ENCODE measurements around the gene KCNJ15. TPM values are rescaled to one million over a fixed set of nuclear protein-coding genes. Genes with fewer than 3 reads are reported as not detected.

Gene KCNJ15
- total and polyA plus RNA-seq, 2 of the 4 experiments (the other 2 are of a cell fraction), result under 0.01 to 0.07 TPM

- H3K56ac ChIP-seq (ENCODE audit: extremely low read depth, insufficient read depth, low read length), result no peak overlapping the region
- in situ Hi-C loops (cut with MboI; ENCODE audit: low sequenced_read_pairs) (no loop called here), dilution Hi-C loops (cut with HindIII; ENCODE audit: low sequenced_read_pairs, unreplicated experiment) (no loop called here), intact Hi-C loops (cut with micrococcal nuclease) (no loop called here)
- peak; percentile 52 for ATAC-seq (ENCODE audit: low read depth)
- H3K9ac ChIP-seq (ENCODE audit: low read depth, low read length), result no peak overlapping the region
- ChIA-PET CTCF (no interaction called here), POLR2A (ENCODE audit: unreplicated experiment) (no interaction called here)
- H2BK120ac ChIP-seq (ENCODE audit: low read depth, low read length), result peak overlapping the region; percentile 69; the same call in 1 of the 2 replicates
- no peak overlapping the region for H4K5ac ChIP-seq (ENCODE audit: low read depth, low read length)
- H2AFZ ChIP-seq (replicated peaks; ENCODE audit: low read length, poor library complexity), result no peak overlapping the region
- H2AK5ac ChIP-seq (ENCODE audit: low read depth, low read length), result peak overlapping the region; percentile 77
- no peaks in the 10 kb centered on the region for H3K9me3 ChIP-seq (ENCODE audit: control insufficient read depth, insufficient read depth, low read length)
- peak overlapping the region; percentile 48; the same call in 1 of the 2 replicates for H3K14ac ChIP-seq (replicated peaks; ENCODE audit: low read depth, low read length)
- DNase-seq, result peak; percentile 94
- no peak overlapping the region for H2AK9ac ChIP-seq (replicated peaks; ENCODE audit: low read depth, low read length, poor library complexity)
- H3K9me1 ChIP-seq (ENCODE audit: insufficient read depth, low read length), result peaks cover 13% of the 10 kb centered on the region
- peak overlapping the region; percentile 58; the same call in 1 of the 2 replicates for H3K4ac ChIP-seq (ENCODE audit: low read depth, low read length)
- no CpG with 5 or more reads among the region's 5 CpGs for WGBS, 2 experiments (ENCODE audit: extremely low coverage in 2 of 2, insufficient read length in 1 of 2)
- peak overlapping the region; percentile 28 for H2BK5ac ChIP-seq (ENCODE audit: low read depth, low read length, poor library complexity, severe bottlenecking)
- no peak for TF ChIP-seq CHD1 (IDR thresholded peaks at IDR 0.05; ENCODE audit: low read depth, low read length)
- TF ChIP-seq FOS (IDR thresholded peaks at IDR 0.05; ENCODE audit: low read depth, low read length), result 0 out of 2 replicates have a peak, but pooled peaks have one; percentile 5
- TF ChIP-seq SMC3 (IDR thresholded peaks at IDR 0.05; ENCODE audit: low read depth, low read length), result 0 out of 2 replicates have a peak, but pooled peaks have one; percentile 6
- no TSS peak for BruUV-seq (replicated peaks)
- no peaks in the 10 kb centered on the region for H3K79me1 ChIP-seq (ENCODE audit: low read depth in 1 of 2, low read length in 2 of 2)
- peak overlapping the region; percentile 64; the same call in 1 of the 2 replicates for H3K23ac ChIP-seq (ENCODE audit: low read depth, low read length)
- H2BK20ac ChIP-seq (ENCODE audit: low read depth, low read length), result peak overlapping the region; percentile 74; the same call in 1 of the 2 replicates
- no peaks in the 10 kb centered on the region for H4K20me1 ChIP-seq (ENCODE audit: insufficient read depth, low read length)
- peaks cover 5% of the 10 kb centered on the region for H3K4me1 ChIP-seq (ENCODE audit: control insufficient read depth, insufficient read depth, low read length)
- H2BK15ac ChIP-seq (ENCODE audit: low read depth, low read length), result peak overlapping the region; percentile 0; the same call in 1 of the 3 replicates
- no peak overlapping the region for H3K27ac ChIP-seq (ENCODE audit: insufficient read depth, low read length)
- H4K8ac ChIP-seq (ENCODE audit: low read depth in 2 of 2, low read length in 2 of 2), result peak overlapping the region in 1 of 2 experiments; percentile 41; a peak in 1 of 4 replicates
- no peak overlapping the region for H3K4me3 ChIP-seq (ENCODE audit: insufficient read depth, low read depth, low read length)
- no peaks in the 10 kb centered on the region for H3K36me3 ChIP-seq (ENCODE audit: control insufficient read depth, insufficient read depth, low read length)
- H4K91ac ChIP-seq (ENCODE audit: insufficient read depth, low read depth, low read length), result 0 out of 2 replicates have a peak overlapping the region, but pooled peaks have one; percentile 12
- H3K27me3 ChIP-seq (ENCODE audit: control insufficient read depth, insufficient read depth, low read length), result no peaks in the 10 kb centered on the region
- H3K4me2 ChIP-seq (ENCODE audit: low read depth, low read length), result peak overlapping the region; percentile 20; the same call in 1 of the 2 replicates
- peak overlapping the region; percentile 14; the same call in 1 of the 2 replicates for H3K18ac ChIP-seq (ENCODE audit: low read depth, low read length)
Measured at GRCh38 chr21:38323721-38324531, 67.1 kb downstream of the KCNJ15 start.

Measured in IMR-90 (cell line).